ENCODE data around the gene TMEM198. TPM values are rescaled to one million over a fixed set of nuclear protein-coding genes. Genes with fewer than 3 reads are reported as not detected.

TMEM198 gene
- total RNA-seq, 1 experiment from 2014 or later, result 2.3 TPM

- Histone ChIP-seq H3K4me3 (ENCODE audit: low read depth in 2 of 2, low read length in 2 of 2) (peak within 1 kb of the TSS; percentile 38 to 49), H3K4me1 (ENCODE audit: control insufficient read depth, insufficient read depth, low read length) (peaks cover 18% of the 10 kb centered on the region), H3K27ac (ENCODE audit: low read length) (peak within 1 kb of the TSS; percentile 59; the same call in 1 of the 2 replicates), H3K9me3 (ENCODE audit: control insufficient read depth, insufficient read depth, low read depth, low read length) (no peaks in the 10 kb centered on the region), H3K27me3 (ENCODE audit: control insufficient read depth, insufficient read depth, low read length) (no peaks in the 10 kb centered on the region), H3K36me3 (ENCODE audit: control insufficient read depth, insufficient read depth, low read length) (no peaks in the 10 kb centered on the region)
- intact Hi-C loops (cut with micrococcal nuclease; ENCODE audit: unreplicated experiment) (no loop called here), in situ Hi-C loops (cut with HindIII; ENCODE audit: low pct_unique_long_range_greater_than_20kb, low sequenced_read_pairs) (no loop called here)
- ChIA-PET CTCF (interaction anchor here (0.8 kb wide), 1 partner anchor 12 kb away, joined by 3 read pairs; no protein-coding TSS in a partner anchor), POLR2A (interaction anchor here (1.4 kb wide), 1 partner anchor 25 kb away, joined by 3 read pairs; no protein-coding TSS in a partner anchor)
- no TSS peak for BruUV-seq (replicated peaks)
- no peak for DNase-seq (ENCODE audit: low read depth, low spot score)
- no peak for ATAC-seq
- TF ChIP-seq REST (IDR thresholded peaks at IDR 0.05; ENCODE audit: insufficient read depth in 1 of 2, low read depth in 2 of 2, low read length in 1 of 2), result no peak
- no peak for TF ChIP-seq TCF7L2 (IDR thresholded peaks at IDR 0.05; ENCODE audit: low read depth, low read length)
- TF ChIP-seq POLR2AphosphoS5 (IDR thresholded peaks at IDR 0.05; ENCODE audit: low read depth, low read length), result no peak
Observed at GRCh38 chr2:219572237-219573001, 28.6 kb downstream of the TMEM198 start, which contains the start of gene INHA. Gene INHA (plus strand): TSS chr2:219572310. CDS start chr2:219572375, 65 bp downstream.

- BruUV-seq (replicated peaks), result no TSS peak
- H3K27me3 ChIP-seq (ENCODE audit: control insufficient read depth, insufficient read depth, low read length), result no peaks in the 10 kb centered on the region
- ChIA-PET CTCF (no interaction called here), POLR2A (no interaction called here)
- DNase-seq (ENCODE audit: low read depth, low spot score) (no peak), ATAC-seq (no peak)
- H3K4me1 ChIP-seq (ENCODE audit: control insufficient read depth, insufficient read depth, low read length), result peaks cover 18% of the 10 kb centered on the region
- in situ Hi-C loops (cut with HindIII; ENCODE audit: low pct_unique_long_range_greater_than_20kb, low sequenced_read_pairs), result no loop called here
- intact Hi-C loops (cut with micrococcal nuclease; ENCODE audit: unreplicated experiment), result no loop called here
- H3K4me3 ChIP-seq (ENCODE audit: low read depth in 2 of 2, low read length in 2 of 2), result no peak overlapping the region
- TF ChIP-seq POLR2AphosphoS5 (IDR thresholded peaks at IDR 0.05; ENCODE audit: low read depth, low read length) (no peak), CTCF (IDR thresholded peaks at IDR 0.05) (no peak), SIN3A (IDR thresholded peaks at IDR 0.05; ENCODE audit: borderline replicate concordance, insufficient read depth, low read depth, low read length) (no peak), REST (IDR thresholded peaks at IDR 0.05; ENCODE audit: insufficient read depth in 1 of 2, low read depth in 2 of 2, low read length in 1 of 2) (no peak), TCF7L2 (IDR thresholded peaks at IDR 0.05; ENCODE audit: low read depth, low read length) (no peak)
- H3K9me3 ChIP-seq (ENCODE audit: control insufficient read depth, insufficient read depth, low read depth, low read length), result no peaks in the 10 kb centered on the region
- H3K36me3 ChIP-seq (ENCODE audit: control insufficient read depth, insufficient read depth, low read length), result no peaks in the 10 kb centered on the region
- H3K27ac ChIP-seq (ENCODE audit: low read length), result no peak overlapping the region
Observed at GRCh38 chr2:219573166-219573565, 29.3 kb downstream of the TMEM198 start.
